Loucy (cell line): ENCODE results near the gene GGN.

Experiments used
- H2AFZ ChIP-seq: fragments of 200-600 bp; sonication (generic); 2 replicates; pipeline ENCODE4 v1.6.0; 2016; ENCODE audit warnings: antibody characterized with exemption, mild to moderate bottlenecking, low read length, moderate library complexity
- H3F3A ChIP-seq: fragments of 200-600 bp; 2 replicates; pipeline ENCODE4 v1.6.0; 2016; ENCODE audit warnings: antibody characterized with exemption, low read depth, mild to moderate bottlenecking
- H3K27me3 ChIP-seq: fragments of 200-600 bp; sonication (generic); 2 replicates; pipeline ENCODE4 v1.6.1; 2014; ENCODE audit warnings: low read length, mild to moderate bottlenecking; ENCODE audit not compliant: insufficient read depth, poor library complexity, severe bottlenecking
- H3K36me3 ChIP-seq: fragments of 200-600 bp; sonication (generic); 2 replicates; pipeline ENCODE4 v1.6.1; 2016; ENCODE audit warnings: low read length; ENCODE audit not compliant: insufficient read depth
- H3K4me1 ChIP-seq: fragments of 200-600 bp; sonication (generic); 2 replicates; pipeline ENCODE4 v1.5.1; 2014; ENCODE audit warnings: low read length, mild to moderate bottlenecking; ENCODE audit not compliant: insufficient read depth, poor library complexity, severe bottlenecking
- H3K4me2 ChIP-seq: fragments of 200-600 bp; sonication (generic); 2 replicates; pipeline ENCODE4 v1.6.0; 2014; ENCODE audit warnings: antibody characterized with exemption, low read length, low read depth, mild to moderate bottlenecking; ENCODE audit not compliant: poor library complexity, severe bottlenecking
- H3K4me3 ChIP-seq: fragments of 200-600 bp; sonication (generic); 2 replicates; pipeline ENCODE4 v1.5.1; 2014; ENCODE audit warnings: low read length, mild to moderate bottlenecking, mixed read lengths; ENCODE audit not compliant: poor library complexity, severe bottlenecking
- H3K79me2 ChIP-seq: fragments of 200-600 bp; sonication (generic); 2 replicates; pipeline ENCODE4 v1.6.1; 2014; ENCODE audit warnings: low read length; ENCODE audit not compliant: insufficient read depth
- H3K9ac ChIP-seq: fragments of 200-600 bp; sonication (generic); 2 replicates; pipeline ENCODE4 v1.6.0; 2014; ENCODE audit warnings: mild to moderate bottlenecking, low read depth, low read length, moderate library complexity; ENCODE audit not compliant: poor library complexity, severe bottlenecking
- H3K9me2 ChIP-seq: fragments of 200-600 bp; sonication (generic); replicated peaks from 2 replicates; pipeline ENCODE4 v1.6.1; 2016; ENCODE audit warnings: low read depth, low read length, mixed read lengths
- H3K9me3 ChIP-seq: fragments of 200-600 bp; sonication (generic); 2 replicates; pipeline ENCODE4 v1.6.1; 2014; ENCODE audit warnings: mild to moderate bottlenecking, antibody characterized with exemption, low read length, low read depth; ENCODE audit not compliant: insufficient read depth
- H4K20me1 ChIP-seq: fragments of 200-600 bp; sonication (generic); 2 replicates; pipeline ENCODE4 v1.6.0; 2014; ENCODE audit warnings: antibody characterized with exemption, low read length, mild to moderate bottlenecking; ENCODE audit not compliant: insufficient read depth, poor library complexity, severe bottlenecking
- EZH2phosphoT487 ChIP-seq: fragments of 200-600 bp; IDR thresholded peaks from 2 replicates; pipeline ENCODE4 v1.6.1; 2018; ENCODE audit warnings: antibody characterized with exemption, mild to moderate bottlenecking, moderate library complexity, borderline replicate concordance
- TF ChIP-seq, protein P1 (sequence below): fragments of 200-600 bp; sonication (generic); conservative IDR thresholded peaks from 2 replicates; pipeline ENCODE4 v1.5.1; 2014; ENCODE audit warnings: mild to moderate bottlenecking, antibody characterized with exemption, low read length

GGN gene

DNA sequence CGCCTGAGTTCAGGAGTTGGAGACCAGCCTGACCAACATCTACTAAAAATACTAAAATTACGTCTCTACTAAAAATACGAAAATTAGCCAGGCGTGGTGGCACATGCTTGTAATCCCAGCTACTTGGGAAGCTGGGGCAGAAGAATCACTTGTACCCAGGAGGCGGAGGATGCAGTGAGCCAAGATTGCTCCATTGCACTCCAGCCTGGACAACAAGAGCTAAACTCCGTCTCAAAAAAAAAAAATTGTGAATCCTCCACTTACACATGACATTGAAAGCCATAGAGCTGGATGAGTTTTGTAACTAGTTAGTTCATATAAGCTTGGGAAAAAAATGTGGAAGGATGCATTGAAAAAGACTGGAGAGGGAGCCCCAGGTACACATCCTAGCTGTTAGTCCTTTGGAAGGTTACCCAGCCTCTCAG lies 13.9 kb downstream of the GGN start:
- Histone ChIP-seq H3K4me2 (peak overlapping the region; percentile 91), H3K9me3 (no peaks in the 10 kb centered on the region), H3K9me2 (no peaks in the 10 kb centered on the region), H3F3A (no peaks in the 10 kb centered on the region), H3K36me3 (peaks cover under 1% of the 10 kb centered on the region; the same call in 1 of the 2 replicates), H3K27me3 (no peaks in the 10 kb centered on the region), H2AFZ (peak overlapping the region; percentile 87), H3K79me2 (peaks cover 42% of the 10 kb centered on the region), H3K4me1 (peaks cover 20% of the 10 kb centered on the region), H3K9ac (peak overlapping the region; percentile 70), H3K4me3 (peak overlapping the region; percentile 72), H4K20me1 (peaks cover 21% of the 10 kb centered on the region)
- no peak for TF ChIP-seq EZH2phosphoT487
- TF ChIP-seq, protein P1, sequence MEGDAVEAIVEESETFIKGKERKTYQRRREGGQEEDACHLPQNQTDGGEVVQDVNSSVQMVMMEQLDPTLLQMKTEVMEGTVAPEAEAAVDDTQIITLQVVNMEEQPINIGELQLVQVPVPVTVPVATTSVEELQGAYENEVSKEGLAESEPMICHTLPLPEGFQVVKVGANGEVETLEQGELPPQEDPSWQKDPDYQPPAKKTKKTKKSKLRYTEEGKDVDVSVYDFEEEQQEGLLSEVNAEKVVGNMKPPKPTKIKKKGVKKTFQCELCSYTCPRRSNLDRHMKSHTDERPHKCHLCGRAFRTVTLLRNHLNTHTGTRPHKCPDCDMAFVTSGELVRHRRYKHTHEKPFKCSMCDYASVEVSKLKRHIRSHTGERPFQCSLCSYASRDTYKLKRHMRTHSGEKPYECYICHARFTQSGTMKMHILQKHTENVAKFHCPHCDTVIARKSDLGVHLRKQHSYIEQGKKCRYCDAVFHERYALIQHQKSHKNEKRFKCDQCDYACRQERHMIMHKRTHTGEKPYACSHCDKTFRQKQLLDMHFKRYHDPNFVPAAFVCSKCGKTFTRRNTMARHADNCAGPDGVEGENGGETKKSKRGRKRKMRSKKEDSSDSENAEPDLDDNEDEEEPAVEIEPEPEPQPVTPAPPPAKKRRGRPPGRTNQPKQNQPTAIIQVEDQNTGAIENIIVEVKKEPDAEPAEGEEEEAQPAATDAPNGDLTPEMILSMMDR: no peak

DNA sequence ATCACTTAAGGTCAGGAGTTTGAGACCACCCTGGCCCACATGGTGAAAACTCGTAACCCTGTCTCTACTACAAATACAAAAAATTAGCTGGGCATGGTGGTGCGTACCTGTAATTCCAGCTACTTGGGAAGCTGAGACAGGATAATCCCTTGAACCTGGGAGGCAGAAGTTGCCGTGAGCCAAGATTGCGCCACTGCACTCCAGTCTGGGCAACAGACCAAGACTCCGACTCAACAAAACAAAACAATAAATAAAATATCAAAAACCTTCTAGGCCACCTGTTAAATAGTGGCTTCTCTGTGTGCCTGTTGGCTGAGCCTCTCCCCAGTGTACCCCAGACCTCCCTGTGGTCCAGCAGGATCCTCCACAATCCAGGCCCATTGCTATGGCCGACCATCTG lies 16.8 kb downstream of the GGN start:
- Histone ChIP-seq H3K4me2 (no peak overlapping the region), H3K27me3 (no peaks in the 10 kb centered on the region), H2AFZ (no peak overlapping the region), H3K9me3 (no peaks in the 10 kb centered on the region), H3K9me2 (no peaks in the 10 kb centered on the region), H3K36me3 (no peaks in the 10 kb centered on the region), H3K4me3 (no peak overlapping the region), H4K20me1 (peaks cover 9% of the 10 kb centered on the region), H3K4me1 (peaks cover 15% of the 10 kb centered on the region), H3K9ac (no peak overlapping the region), H3K79me2 (peaks cover 15% of the 10 kb centered on the region), H3F3A (no peaks in the 10 kb centered on the region)
- TF ChIP-seq, protein P1: no peak
- no peak for TF ChIP-seq EZH2phosphoT487

DNA sequence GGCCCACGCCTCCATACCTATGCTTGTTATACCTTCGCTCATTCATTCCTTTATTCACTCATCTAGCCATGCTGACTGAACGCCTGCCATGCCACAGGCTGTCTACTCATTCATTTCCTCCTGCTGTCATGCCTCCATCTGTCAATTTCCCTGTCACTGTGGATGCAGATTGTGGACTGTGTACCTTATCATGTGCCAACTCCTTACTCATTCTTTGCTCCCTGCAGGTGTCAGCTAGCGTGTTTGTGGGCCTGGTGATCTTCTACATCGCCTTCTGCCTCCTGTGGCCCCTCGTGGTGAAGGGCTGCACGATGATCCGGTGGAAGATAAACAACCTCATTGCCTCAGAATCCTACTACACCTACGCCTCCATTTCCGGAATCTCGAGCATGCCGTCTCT lies 17.5 kb downstream of the GGN start:
- Histone ChIP-seq H3K4me1 (peaks cover 7% of the 10 kb centered on the region), H3K4me3 (no peak overlapping the region), H3K27me3 (no peaks in the 10 kb centered on the region), H4K20me1 (peaks cover 2% of the 10 kb centered on the region), H3K9me2 (no peaks in the 10 kb centered on the region), H3K79me2 (peaks cover 7% of the 10 kb centered on the region), H3K9me3 (no peaks in the 10 kb centered on the region), H3K4me2 (no peak overlapping the region), H3K36me3 (no peaks in the 10 kb centered on the region), H2AFZ (no peak overlapping the region), H3F3A (no peaks in the 10 kb centered on the region), H3K9ac (no peak overlapping the region)
- TF ChIP-seq, protein P1: no peak
- TF ChIP-seq EZH2phosphoT487: no peak
